Measurements from ENCODE around the gene P4HA3. TPM values are rescaled to one million over a fixed set of nuclear protein-coding genes. Genes with fewer than 3 reads are reported as not detected.

The P4HA3 gene
- total RNA-seq, result 6.0 and 21.9 TPM in 2 replicates

DNA sequence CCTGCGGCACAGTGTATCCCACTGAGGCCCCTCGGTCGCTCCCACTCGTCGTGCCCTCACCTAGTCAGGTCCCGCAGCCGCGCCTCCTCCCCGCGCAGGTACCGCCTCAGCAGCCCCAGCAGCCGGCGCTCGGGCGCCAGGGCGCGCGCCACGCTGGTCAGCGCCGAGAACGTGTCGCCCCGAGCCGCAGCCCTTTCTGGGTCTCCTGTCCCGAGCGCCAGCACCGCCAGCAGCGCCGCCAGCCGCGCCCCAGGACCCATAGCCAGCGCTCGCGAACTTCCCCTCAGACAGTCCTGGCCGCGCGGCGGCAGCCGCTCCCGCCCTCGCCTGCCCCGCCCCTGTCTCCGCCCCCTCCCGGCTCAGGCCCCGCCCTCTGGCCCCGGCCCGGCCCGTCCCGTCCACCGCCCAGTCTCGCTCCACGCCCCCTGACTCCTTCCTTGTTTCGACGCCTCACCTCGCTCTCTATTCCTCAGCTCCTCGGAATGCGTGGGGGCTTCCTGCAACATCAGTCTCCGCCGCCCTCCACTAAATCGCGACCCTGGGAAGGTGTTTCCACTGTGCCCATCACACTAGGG lies at the start of gene P4HA3:
P4HA3 (minus strand) TSS at position 289 of the 575 bp plus-strand sequence; CDS start at position 260, 29 bp downstream.

Other genes with a start within 250 kb of the P4HA3 start
- 8.7 and 9.2 TPM in 2 replicates for gene C2CD3, start 140.6 kb downstream of the P4HA3 start, total RNA-seq
- 31.3 and 36.7 TPM in 2 replicates for gene PPME1, start 140.4 kb downstream of the P4HA3 start, total RNA-seq
- 2.2 and 7.5 TPM in 2 replicates for gene PGM2L1, start 86.8 kb upstream of the P4HA3 start, total RNA-seq
- gene KCNE3, start 155.9 kb upstream of the P4HA3 start, total RNA-seq, result 0.22 and 5.2 TPM in 2 replicates
- gene LIPT2, start 182.1 kb upstream of the P4HA3 start, total RNA-seq, result 3.0 and 4.8 TPM in 2 replicates